CD4-positive, alpha-beta memory T cell (primary cell): Measurements from ENCODE around the gene IKZF2. TPM values are rescaled to one million over a fixed set of nuclear protein-coding genes. Genes with fewer than 3 reads are reported as not detected.
A peak's percentile ranks its signal among the peaks of the same experiment; 100 is the strongest.

Experiments
- CTCF ChIA-PET: fragments of 350-600 bp; sonication (Branson Sonifier 250); formaldehyde crosslinking; loops from one replicate; lab custom pipeline; 2021; ENCODE audit warnings: inconsistent platforms; ENCODE audit not compliant: partially characterized antibody; lab: Charles Lee
- POLR2A ChIA-PET: fragments of 350-600 bp; sonication (Branson Sonifier 250); formaldehyde crosslinking; loops from one replicate; lab custom pipeline; 2021; ENCODE audit not compliant: partially characterized antibody; lab: Charles Lee
- DNase-seq, 5 donors: peaks; one replicate each; pipeline versions ENCODE4 v3.0.0 to v3.0.0-alpha.2; 2020 to 2022; ENCODE audit warnings: mixed read lengths in 1 of 5
- H3K27ac ChIP-seq: one replicate; pipeline ENCODE4 v1.7.0; 2013; ENCODE audit warnings: low read depth, low read length
- H3K27me3 ChIP-seq: 2 replicates; pipeline ENCODE4 v1.7.0; 2013; ENCODE audit warnings: mild to moderate bottlenecking, low read length, moderate library complexity; ENCODE audit not compliant: insufficient read depth
- H3K36me3 ChIP-seq: 2 replicates; pipeline ENCODE4 v1.7.0; 2013; ENCODE audit warnings: mild to moderate bottlenecking, low read length, moderate library complexity; ENCODE audit not compliant: insufficient read depth
- H3K4me1 ChIP-seq: 2 replicates; pipeline ENCODE4 v1.7.0; 2013; ENCODE audit warnings: mild to moderate bottlenecking, low read length, moderate library complexity; ENCODE audit not compliant: insufficient read depth
- H3K4me3 ChIP-seq, 2 donors: one replicate each; pipeline ENCODE4 v1.7.0; 2013; ENCODE audit warnings: low read length in 2 of 2, mild to moderate bottlenecking in 1 of 2
- H3K9me3 ChIP-seq, 2 donors: one replicate each; pipeline ENCODE4 v1.7.0; 2013; ENCODE audit warnings: low read length in 2 of 2, control low read depth in 1 of 2; ENCODE audit not compliant: control insufficient read depth in 1 of 2
- H3K27ac Mint-ChIP-seq, 7 donors: one replicate each; pipeline ENCODE4 v1.8.0; 2020 to 2021; ENCODE audit warnings: mixed read lengths in 7 of 7, mild to moderate bottlenecking in 6 of 7, inconsistent platforms in 3 of 7, moderate library complexity in 3 of 7
- H3K27me3 Mint-ChIP-seq, 2 donors: one replicate each; pipeline ENCODE4 v1.8.0; 2020 to 2021; ENCODE audit warnings: mixed read lengths in 2 of 2
- H3K36me3 Mint-ChIP-seq, 2 donors: one replicate each; pipeline ENCODE4 v1.8.0; 2020 to 2021; ENCODE audit warnings: mixed read lengths in 2 of 2, inconsistent platforms in 1 of 2, mild to moderate bottlenecking in 1 of 2
- H3K4me1 Mint-ChIP-seq, 4 donors: one replicate each; pipeline ENCODE4 v1.8.0; 2020 to 2021; ENCODE audit warnings: mixed read lengths in 4 of 4, mild to moderate bottlenecking in 1 of 4
- H3K4me3 Mint-ChIP-seq, 8 donors: one replicate each; pipeline ENCODE4 v1.8.0; 2020 to 2021; ENCODE audit warnings: mixed read lengths in 8 of 8, mild to moderate bottlenecking in 7 of 8, moderate library complexity in 6 of 8, inconsistent platforms in 3 of 8
- H3K9me3 Mint-ChIP-seq, 8 donors: one replicate each; pipeline ENCODE4 v1.8.0; 2020 to 2021; ENCODE audit warnings: mixed read lengths in 8 of 8, mild to moderate bottlenecking in 5 of 8, inconsistent platforms in 3 of 8, moderate library complexity in 1 of 8
- intact Hi-C: fragments of 100-400 bp; cut with micrococcal nuclease; formaldehyde crosslinking; loops from one replicate; pipeline ENCODE4 v1.15.1; 2023
- polyA plus RNA-seq, 2 donors: library from polyadenylated mRNA; unstranded; fragments of 300-500 nt; fragmentation: Illumina TruSeq; gene quantifications; one replicate each; pipeline ENCODE4 v1.2.3, GENCODE V29; 2021
- total RNA-seq, 2 experiments: library from RNA; stranded (reverse); gene quantifications; one replicate each; pipeline ENCODE4 v1.2.3, GENCODE V29; 2021

The IKZF2 gene
- total and polyA plus RNA-seq, 4 experiments from 2014 or later = 0.14 to 15.0 (median 6.9) TPM

- POLR2A ChIA-PET = no interaction called here
- H3K4me3 ChIP-seq = no peak overlapping the region
- intact Hi-C loops = no loop called here
- no peaks in the 10 kb centered on the region for H3K36me3 ChIP-seq
- Mint-ChIP-seq H3K4me1 (no peaks in the 10 kb centered on the region), H3K36me3 (no peaks in the 10 kb centered on the region), H3K9me3 (peaks cover 0 to 3% (median 0%) of the 10 kb centered on the region in 8 donors), H3K27me3 (no peaks in the 10 kb centered on the region), H3K27ac (no peak overlapping the region), H3K4me3 (no peak overlapping the region)
- no peaks in the 10 kb centered on the region for H3K27me3 ChIP-seq
- H3K9me3 ChIP-seq = no peaks in the 10 kb centered on the region
- no peak for DNase-seq
- H3K4me1 ChIP-seq = no peaks in the 10 kb centered on the region
- no peak overlapping the region for H3K27ac ChIP-seq
- CTCF ChIA-PET = no interaction called here
These were observed 160.3 kb downstream of the IKZF2 start for GRCh38 chr2:212991120-212991519.

GRCh38 chr2:212990697-212991096 is 160.7 kb downstream of the IKZF2 start:
- H3K27me3 Mint-ChIP-seq = no peaks in the 10 kb centered on the region
- peaks cover 0 to 3% (median 0%) of the 10 kb centered on the region in 8 donors for H3K9me3 Mint-ChIP-seq
- H3K27ac ChIP-seq = no peak overlapping the region
- H3K9me3 ChIP-seq = no peaks in the 10 kb centered on the region
- no peak for DNase-seq
- H3K4me1 Mint-ChIP-seq = no peaks in the 10 kb centered on the region
- no peak overlapping the region for H3K27ac Mint-ChIP-seq
- POLR2A ChIA-PET = no interaction called here
- no peak overlapping the region for H3K4me3 Mint-ChIP-seq
- CTCF ChIA-PET = no interaction called here
- H3K27me3 ChIP-seq = no peaks in the 10 kb centered on the region
- intact Hi-C loops = no loop called here
- H3K36me3 ChIP-seq = no peaks in the 10 kb centered on the region
- no peaks in the 10 kb centered on the region for H3K36me3 Mint-ChIP-seq
- no peak overlapping the region for H3K4me3 ChIP-seq
- H3K4me1 ChIP-seq = no peaks in the 10 kb centered on the region

- H3K36me3 Mint-ChIP-seq = no peaks in the 10 kb centered on the region
- intact Hi-C loops = no loop called here
- CTCF ChIA-PET = no interaction called here
- no peak overlapping the region for H3K27ac Mint-ChIP-seq
- Histone ChIP-seq H3K27me3 (no peaks in the 10 kb centered on the region), H3K27ac (no peak overlapping the region), H3K36me3 (no peaks in the 10 kb centered on the region), H3K9me3 (no peaks in the 10 kb centered on the region), H3K4me3 (no peak overlapping the region), H3K4me1 (no peaks in the 10 kb centered on the region)
- H3K4me3 Mint-ChIP-seq = no peak overlapping the region
- H3K9me3 Mint-ChIP-seq = peaks cover 0 to 3% (median 0%) of the 10 kb centered on the region in 8 donors
- no peaks in the 10 kb centered on the region for H3K4me1 Mint-ChIP-seq
- H3K27me3 Mint-ChIP-seq = no peaks in the 10 kb centered on the region
- no peak for DNase-seq
- POLR2A ChIA-PET = interaction anchor here (0.9 kb wide), 1 partner anchor 10 kb away, joined by 3 read pairs; no protein-coding TSS in a partner anchor
These were observed 163.9 kb downstream of the IKZF2 start for GRCh38 chr2:212987492-212987891.

DNA sequence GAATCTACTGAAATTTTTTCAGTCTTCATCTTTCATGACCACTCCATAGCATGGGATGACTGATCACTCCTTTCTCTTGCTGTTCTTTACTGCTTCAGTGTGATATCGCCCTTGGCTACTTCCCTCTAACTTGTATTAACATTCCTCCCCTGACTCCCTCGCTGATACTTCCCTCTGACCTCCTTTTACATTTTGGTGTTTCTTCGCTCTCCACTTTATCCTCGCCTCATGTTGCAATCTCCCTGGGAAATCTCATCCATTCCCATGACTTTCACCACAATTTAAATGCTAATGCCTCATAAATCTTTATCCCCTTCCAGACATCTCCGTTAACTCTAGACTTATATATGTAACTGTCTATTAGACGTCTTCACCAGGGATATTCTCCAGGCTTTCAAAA is 167.3 kb downstream of the IKZF2 start:
- CTCF ChIA-PET = no interaction called here
- Mint-ChIP-seq H3K27ac (no peak overlapping the region), H3K27me3 (no peaks in the 10 kb centered on the region), H3K4me1 (peaks cover 0 to 6% (median 3%) of the 10 kb centered on the region in 4 donors), H3K9me3 (peaks cover 0 to 4% (median 0%) of the 10 kb centered on the region in 8 donors), H3K4me3 (no peak overlapping the region), H3K36me3 (no peaks in the 10 kb centered on the region)
- no peak overlapping the region for H3K27ac ChIP-seq
- POLR2A ChIA-PET = no interaction called here
- no peaks in the 10 kb centered on the region for H3K36me3 ChIP-seq
- DNase-seq = no peak
- no peaks in the 10 kb centered on the region for H3K27me3 ChIP-seq
- no peaks in the 10 kb centered on the region for H3K4me1 ChIP-seq
- no peak overlapping the region for H3K4me3 ChIP-seq
- no peaks in the 10 kb centered on the region for H3K9me3 ChIP-seq
- intact Hi-C loops = no loop called here

DNA sequence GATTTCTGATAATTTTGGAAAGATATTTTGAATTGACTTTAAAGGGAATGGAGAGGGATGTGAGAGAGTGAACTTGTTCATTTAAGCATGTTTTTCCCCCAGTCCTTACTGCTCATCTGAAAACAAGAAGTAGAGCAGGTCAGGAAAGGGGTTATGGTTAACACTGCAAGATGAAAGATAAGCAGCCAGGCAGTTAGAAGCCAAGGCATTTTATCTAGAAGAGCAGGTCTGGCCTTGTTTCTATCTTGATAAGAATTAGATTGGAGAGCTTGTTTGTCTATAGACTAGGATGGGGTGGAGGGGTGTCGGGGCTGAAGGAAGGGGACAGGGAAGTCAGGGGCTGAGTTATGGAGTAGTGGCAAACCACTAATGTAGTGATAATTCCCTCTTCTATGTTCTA is 171.6 kb downstream of the IKZF2 start:
- H3K4me3 Mint-ChIP-seq = peak overlapping the region in 1 of 8 donors; percentile 5
- no peaks in the 10 kb centered on the region for H3K27me3 ChIP-seq
- CTCF ChIA-PET = no interaction called here

GRCh38 chr2:212979046-212979612 is 172.3 kb downstream of the IKZF2 start:
- H3K27me3 ChIP-seq = no peaks in the 10 kb centered on the region
- intact Hi-C loops = no loop called here
- H3K4me3 ChIP-seq = no peak overlapping the region
- no peaks in the 10 kb centered on the region for H3K9me3 ChIP-seq
- no peak overlapping the region for H3K4me3 Mint-ChIP-seq
- no peaks in the 10 kb centered on the region for H3K4me1 ChIP-seq
- ChIA-PET CTCF (interaction anchor here (1.2 kb wide), 1 partner anchor 10 kb away, joined by 6 read pairs; no protein-coding TSS in a partner anchor), POLR2A (no interaction called here)
- no peak overlapping the region for H3K27ac ChIP-seq
- H3K27me3 Mint-ChIP-seq = peaks cover 0 to 3% of the 10 kb centered on the region in 2 donors
- no peak overlapping the region for H3K27ac Mint-ChIP-seq
- H3K9me3 Mint-ChIP-seq = peaks cover 0 to 3% (median 0%) of the 10 kb centered on the region in 8 donors
- no peaks in the 10 kb centered on the region for H3K36me3 ChIP-seq
- DNase-seq = no peak
- no peaks in the 10 kb centered on the region for H3K36me3 Mint-ChIP-seq
- H3K4me1 Mint-ChIP-seq = peaks cover 0 to 6% (median 3%) of the 10 kb centered on the region in 4 donors

More for the DNA sequence above, 171.6 kb downstream of the IKZF2 start:
- Mint-ChIP-seq H3K4me1 (peaks cover 0 to 6% (median 3%) of the 10 kb centered on the region in 4 donors), H3K27ac (peak overlapping the region in 3 of 7 donors; percentile 35 to 77 (median 39)), H3K36me3 (no peaks in the 10 kb centered on the region), H3K27me3 (peaks cover 0 to 3% of the 10 kb centered on the region in 2 donors), H3K9me3 (peaks cover 0 to 3% (median 0%) of the 10 kb centered on the region in 8 donors)
- Histone ChIP-seq H3K4me3 (no peak overlapping the region), H3K4me1 (no peaks in the 10 kb centered on the region), H3K27ac (no peak overlapping the region), H3K9me3 (no peaks in the 10 kb centered on the region), H3K36me3 (no peaks in the 10 kb centered on the region)
- POLR2A ChIA-PET = no interaction called here
- intact Hi-C loops = no loop called here
- DNase-seq = no peak

DNA sequence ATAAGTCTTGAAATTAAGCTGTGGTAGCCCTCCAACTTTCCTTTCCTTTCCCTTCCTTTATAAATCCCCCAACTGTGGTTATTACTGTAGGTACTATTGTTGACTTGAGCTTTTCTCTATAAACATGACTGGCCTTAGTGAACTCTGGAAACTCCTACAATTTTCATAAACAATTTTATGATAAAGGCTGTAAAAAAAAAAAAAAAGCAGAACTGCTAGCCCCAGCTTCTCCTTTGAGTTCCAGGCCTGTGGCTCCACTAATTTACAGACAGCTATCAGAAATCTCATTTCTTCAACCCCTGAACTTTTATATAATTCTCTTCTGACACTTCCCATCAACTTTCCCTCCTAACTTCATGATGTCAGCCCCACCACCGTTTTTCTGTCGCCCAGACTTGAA is 174.3 kb downstream of the IKZF2 start:
- Histone ChIP-seq H3K36me3 (no peaks in the 10 kb centered on the region), H3K27me3 (no peaks in the 10 kb centered on the region), H3K4me1 (no peaks in the 10 kb centered on the region), H3K4me3 (no peak overlapping the region), H3K9me3 (no peaks in the 10 kb centered on the region), H3K27ac (no peak overlapping the region)
- Mint-ChIP-seq H3K4me1 (peaks cover 0 to 6% (median 3%) of the 10 kb centered on the region in 4 donors), H3K27ac (no peak overlapping the region), H3K27me3 (peaks cover 0 to 3% of the 10 kb centered on the region in 2 donors), H3K9me3 (peaks cover 0 to 3% (median 0%) of the 10 kb centered on the region in 8 donors), H3K36me3 (no peaks in the 10 kb centered on the region), H3K4me3 (peak overlapping the region in 1 of 8 donors; percentile 24)
- DNase-seq = no peak
- ChIA-PET POLR2A (interaction anchor here (0.7 kb wide), 1 partner anchor 10 kb away, joined by 3 read pairs; no protein-coding TSS in a partner anchor), CTCF (no interaction called here)
- intact Hi-C loops = no loop called here
